HG03139 (cell line): Measurements from ENCODE around the gene SLC11A2.
"Not testable (repeated sequence)": the region's sequence is repeated elsewhere in the genome, so short reads cannot be mapped to it uniquely, and the experiment has no call there.

ENCODE experiments used
- ATAC-seq: cut with Tn5 transposase; IDR thresholded peaks from one replicate; pipeline ENCODE4 v1.9.1; 2021; ENCODE audit not compliant: unreplicated experiment

SLC11A2 gene

GRCh38 chr12:50991291-50991690 lies 34.9 kb downstream of the SLC11A2 start:
- no peak for ATAC-seq

DNA sequence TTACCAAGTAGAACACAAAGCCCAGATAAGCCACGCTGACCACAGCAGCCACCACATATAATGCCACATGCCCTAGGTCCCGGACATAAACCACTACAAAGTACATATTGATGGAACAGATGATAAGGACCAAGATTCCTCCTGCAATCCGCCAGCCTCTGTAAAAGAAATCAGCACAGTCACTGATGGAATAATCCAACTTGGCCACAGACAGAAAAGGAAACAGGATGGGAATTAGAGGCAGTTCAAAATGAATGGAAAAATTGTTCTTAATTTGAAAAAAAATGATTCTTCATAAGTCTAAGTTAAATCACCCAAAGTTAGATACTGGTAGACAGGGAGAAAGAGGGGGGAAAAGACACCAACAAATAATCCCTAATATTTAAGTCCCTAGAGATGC lies 35.4 kb downstream of the SLC11A2 start:
- no peak for ATAC-seq

DNA sequence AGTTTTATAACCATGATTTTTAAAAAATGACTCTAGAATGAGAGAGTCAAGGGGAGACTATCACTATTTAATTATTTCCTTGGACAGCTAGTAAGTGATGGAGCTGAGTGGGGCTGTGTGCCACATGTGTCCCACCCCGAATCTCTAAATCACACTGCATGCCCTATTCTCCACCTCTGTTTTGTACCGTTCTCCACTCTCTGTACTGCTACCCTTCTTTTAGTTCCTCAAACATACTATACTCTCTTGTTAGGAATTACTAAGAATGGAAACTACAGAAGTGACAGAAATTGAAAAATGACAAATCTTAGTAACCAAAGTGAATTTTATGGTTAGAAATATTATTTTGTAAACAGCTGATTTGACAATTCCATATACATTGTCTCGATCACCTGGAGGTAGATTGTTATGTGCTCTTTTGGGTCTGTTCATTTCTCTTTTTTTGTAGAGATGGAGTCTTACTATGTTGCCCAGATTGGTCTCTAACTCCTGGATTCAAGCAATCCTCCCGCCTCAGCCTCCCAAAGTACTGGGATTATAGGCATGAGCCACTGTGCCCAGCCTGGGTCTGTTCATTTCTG lies 35.9 kb downstream of the SLC11A2 start:
- no peak for ATAC-seq

- ATAC-seq = no peak
Measured at GRCh38 chr12:50988871-50989270, 37.3 kb downstream of the SLC11A2 start.

GRCh38 chr12:50988051-50988450 lies 38.1 kb downstream of the SLC11A2 start:
- ATAC-seq = no peak

DNA sequence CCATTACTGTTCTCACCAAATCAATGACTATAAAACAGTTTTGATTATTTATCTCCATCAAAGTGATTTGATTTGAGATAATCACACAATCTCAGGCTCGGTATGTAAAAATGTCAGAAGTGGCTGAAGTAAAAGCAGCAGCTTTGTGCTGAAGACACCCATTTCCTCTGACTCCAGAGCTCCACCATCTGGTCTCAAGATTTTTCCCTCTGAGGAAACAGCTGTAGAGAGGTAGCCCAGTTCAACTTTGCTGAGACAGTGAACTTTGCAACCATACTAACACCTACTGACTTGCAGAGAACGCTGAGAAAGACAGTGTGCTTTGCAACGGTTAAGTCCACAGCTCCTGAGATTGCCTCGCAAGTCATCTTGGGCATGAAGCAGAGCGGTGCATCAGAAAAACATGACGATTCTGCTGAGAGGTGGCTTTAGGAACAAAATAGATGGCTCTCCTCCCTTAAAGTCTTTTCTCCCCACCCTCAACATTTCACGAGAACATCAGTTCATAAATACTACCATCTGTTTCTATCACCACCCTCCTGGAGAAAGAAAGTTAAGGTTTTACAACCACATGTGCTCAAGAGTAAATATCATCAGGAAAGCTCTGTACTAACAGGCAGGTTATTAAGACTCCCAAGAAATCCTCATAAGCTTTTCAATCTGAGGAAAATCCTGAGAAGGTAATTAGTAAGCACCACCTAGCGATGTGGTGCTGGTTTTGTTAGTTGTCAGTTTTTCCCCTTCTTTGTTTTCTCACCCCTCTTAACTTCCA lies 39.0 kb downstream of the SLC11A2 start:
- ATAC-seq = no peak

GRCh38 chr12:50985322-50985721 lies 40.9 kb downstream of the SLC11A2 start:
- no peak for ATAC-seq

- ATAC-seq = no peak
Measured at GRCh38 chr12:50984586-50985298, 41.4 kb downstream of the SLC11A2 start.

DNA sequence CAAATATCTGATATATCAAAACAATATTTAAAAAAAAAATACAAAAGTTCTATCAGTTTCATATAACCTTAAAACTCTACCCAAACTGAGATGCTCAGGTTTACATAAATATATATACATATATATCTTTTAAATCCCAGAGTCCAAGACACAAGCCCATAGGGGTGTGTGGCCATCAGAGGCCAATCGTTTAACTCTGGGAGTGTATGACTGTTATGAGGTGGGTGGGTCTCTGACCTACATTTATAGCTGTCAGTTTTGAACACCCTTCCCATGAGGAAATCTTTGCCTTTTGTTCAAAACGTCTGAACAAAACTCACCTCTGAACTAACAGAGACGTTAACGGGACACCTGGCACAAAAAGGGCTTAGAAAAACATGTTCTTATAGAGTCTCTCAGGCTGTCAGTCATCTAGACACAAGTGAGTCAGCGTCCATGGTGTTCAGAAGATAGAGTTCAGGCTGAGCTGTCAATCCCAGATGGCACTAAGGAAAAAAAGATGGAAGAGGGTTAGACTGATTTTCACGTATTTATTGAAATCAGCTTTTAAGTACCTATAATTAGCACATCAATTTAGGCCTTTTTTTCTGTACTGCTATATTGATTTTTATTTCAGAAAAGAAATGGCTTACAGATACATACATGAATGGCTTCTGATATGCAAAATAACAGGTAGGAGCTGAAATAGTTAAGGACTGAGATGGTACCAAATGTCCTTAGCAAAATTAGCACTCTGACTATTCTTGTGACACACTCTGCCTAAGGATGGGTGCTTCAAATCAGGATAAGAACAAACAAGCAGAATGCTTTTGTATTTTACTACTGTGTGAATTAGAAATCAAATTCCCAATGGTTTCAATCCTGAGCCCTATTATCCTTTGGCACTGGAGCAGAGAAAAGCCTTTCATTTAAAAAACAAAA lies 44.6 kb downstream of the SLC11A2 start:
- no peak for ATAC-seq

DNA sequence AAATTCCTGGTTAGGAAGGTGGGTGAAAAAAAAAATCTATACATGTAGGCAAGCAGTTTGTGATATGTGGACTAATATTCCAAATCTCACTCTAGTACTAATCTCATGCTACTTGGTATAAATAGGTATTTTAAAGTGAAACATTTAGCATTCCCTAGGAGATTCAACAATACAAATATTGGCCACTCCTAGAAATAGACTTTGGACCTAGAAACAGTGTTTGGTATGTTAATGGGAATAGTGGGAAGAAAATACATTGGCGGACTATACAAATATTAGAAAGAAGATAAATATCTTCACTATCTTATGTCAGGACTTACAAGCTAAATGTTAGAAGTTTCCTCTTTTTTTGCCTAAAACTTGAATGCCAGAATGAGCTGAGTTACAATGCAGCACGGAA lies 45.6 kb downstream of the SLC11A2 start:
- ATAC-seq = no peak

DNA sequence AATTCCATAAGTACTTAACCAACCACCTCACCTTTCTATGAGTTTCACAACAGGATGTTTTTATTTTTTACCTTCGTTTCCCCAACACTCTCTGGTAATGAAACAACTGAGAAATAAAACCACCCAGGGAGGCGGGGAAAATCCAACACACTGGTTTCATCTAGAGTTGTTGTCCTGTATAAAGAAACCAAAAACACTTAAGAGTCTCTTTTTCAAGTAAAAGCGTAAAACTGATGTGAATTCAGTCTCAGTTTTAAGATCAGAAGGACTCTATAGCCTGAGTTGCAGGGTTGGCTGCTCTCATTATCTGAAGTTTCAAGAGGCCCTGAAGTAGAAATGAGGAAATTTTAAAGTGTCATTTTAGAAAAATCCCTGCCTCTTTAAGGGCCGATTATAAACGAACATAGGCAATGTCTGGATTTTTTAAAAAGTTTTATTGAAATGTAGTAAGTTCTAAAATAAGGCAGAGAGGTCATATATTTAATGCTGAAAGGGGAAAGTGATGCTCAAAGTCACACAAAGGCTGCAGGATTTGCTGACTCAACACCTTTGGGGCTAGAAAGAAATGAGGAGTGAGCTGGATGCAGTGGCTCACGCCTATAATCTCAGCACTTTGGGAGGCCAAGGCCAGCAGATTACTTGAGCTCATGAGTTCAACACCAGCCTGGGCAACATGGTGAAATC lies 46.7 kb downstream of the SLC11A2 start:
- ATAC-seq = no peak

- ATAC-seq = no peak
Measured at GRCh38 chr12:50971946-50972345, 54.2 kb downstream of the SLC11A2 start.

DNA sequence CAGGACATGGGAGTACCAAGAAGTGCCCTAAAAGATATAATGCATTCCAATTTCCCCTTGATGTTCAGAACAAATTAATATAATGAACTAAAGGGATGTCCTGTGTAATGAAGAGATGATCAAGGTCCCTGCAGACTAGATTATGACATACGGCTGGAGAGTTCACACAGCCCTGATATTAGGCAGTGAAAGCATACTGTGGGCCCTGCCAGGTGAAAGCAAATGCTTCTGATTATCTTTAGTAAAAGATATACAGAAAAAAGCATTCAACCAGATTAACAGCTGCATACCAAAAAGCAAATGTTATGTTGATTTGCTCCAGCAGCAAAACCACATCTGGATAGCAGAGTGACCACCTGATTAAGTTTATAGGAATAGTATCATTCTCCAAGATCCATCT lies 61.8 kb downstream of the SLC11A2 start:
- ATAC-seq = no peak

DNA sequence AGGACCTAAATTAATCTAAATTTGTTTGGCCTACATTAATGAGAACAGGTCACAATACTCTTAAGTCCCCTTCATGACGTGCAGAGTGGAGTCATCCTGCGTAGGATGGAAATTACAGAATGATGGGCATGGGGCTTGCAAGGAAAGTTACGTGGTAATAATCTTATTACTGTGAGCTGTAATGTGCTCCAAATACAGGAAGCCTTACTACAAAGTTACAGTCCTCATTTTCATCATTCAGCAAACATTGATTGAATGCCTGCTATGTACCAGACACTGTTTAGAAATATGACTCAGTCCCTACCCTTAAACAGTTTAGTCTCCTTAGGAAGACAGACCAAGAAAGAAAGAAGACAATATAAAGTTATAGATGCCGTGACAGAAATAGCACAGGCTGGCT lies 64.5 kb downstream of the SLC11A2 start:
- no peak for ATAC-seq

DNA sequence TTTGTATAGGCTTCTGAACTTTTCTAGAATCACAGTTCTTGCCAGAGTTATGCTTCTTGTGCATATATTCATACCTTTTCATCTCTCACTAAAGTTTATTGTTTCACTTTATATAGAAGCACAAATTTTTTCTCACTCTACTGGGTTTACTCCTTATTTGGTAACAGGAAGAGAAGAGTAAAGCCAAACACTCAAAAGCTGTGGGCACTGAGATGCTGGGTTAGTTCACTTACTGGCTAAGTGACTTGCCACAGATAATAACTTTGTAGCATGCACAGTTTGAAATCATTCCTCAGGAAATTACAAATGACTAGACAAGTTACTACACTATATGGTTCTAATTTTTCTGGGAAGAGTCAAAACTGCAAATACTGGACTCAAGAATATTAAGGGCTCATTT lies 66.1 kb downstream of the SLC11A2 start:
- no peak for ATAC-seq

GRCh38 chr12:50955697-50956096 lies 70.5 kb downstream of the SLC11A2 start:
- ATAC-seq = no peak

GRCh38 chr12:50955288-50955687 lies 70.9 kb downstream of the SLC11A2 start:
- ATAC-seq = no peak

DNA sequence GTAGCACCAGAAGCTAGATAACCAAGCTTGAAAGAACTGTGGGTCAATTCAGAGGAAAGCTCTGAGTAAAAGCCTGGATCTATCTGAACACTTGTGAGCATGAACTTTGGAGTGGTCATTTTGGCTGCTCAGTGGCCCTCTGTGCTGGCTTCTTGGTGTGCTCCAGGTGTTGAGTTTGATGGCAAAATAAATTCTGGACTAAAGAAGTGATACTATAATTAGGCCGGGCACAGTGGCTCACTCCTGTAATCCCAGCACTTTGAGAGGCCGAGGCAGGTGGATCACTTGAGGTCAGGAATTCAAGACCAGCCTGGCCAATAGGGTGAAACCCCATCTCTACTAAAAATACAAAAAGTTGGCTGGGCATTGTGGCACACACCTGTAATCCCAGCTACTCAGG lies 71.4 kb downstream of the SLC11A2 start:
- ATAC-seq = not testable (repeated sequence)

GRCh38 chr12:50953047-50953446 lies 73.1 kb downstream of the SLC11A2 start:
- no peak for ATAC-seq

DNA sequence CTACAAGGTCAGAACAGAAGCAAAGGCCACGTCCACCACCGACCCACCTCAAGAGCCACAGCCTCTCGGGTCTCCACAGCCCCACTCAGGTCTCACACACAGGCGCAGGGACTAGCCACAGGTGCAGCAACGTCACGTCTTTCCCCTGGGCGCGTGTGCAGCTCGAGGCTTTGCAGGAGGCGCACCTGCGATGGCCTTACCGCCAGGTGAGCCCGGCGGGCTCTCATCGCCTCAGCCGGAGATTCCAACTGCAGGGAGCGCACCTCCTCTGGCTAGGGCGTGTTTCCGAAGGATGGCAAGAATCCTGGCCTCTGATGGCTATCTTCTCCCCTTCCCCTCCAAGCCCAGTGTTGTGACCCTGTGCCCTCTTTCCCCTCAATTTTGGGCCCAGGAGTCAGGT lies 73.7 kb downstream of the SLC11A2 start, which contains the start of gene HIGD1C:
Gene HIGD1C, plus strand, starts transcription at position 35 of the 400 bp plus-strand sequence. CDS start 1,455 bp downstream, outside the sequence.
- ATAC-seq = no peak
